Suprapubic skin (tissue), 4 donors: ENCODE results near the gene MBL2. TPM values are rescaled to one million over a fixed set of nuclear protein-coding genes. Genes with fewer than 3 reads are reported as not detected.

Source experiments
- DNase-seq, 2 donors: peaks; one replicate each; pipeline ENCODE4 v3.0.0-alpha.2; 2019; ENCODE audit warnings: low spot score in 2 of 2
- H3K27ac ChIP-seq: fragments of 200-600 bp; sonication (generic); one replicate; pipeline ENCODE4 v1.5.1; 2019
- H3K27me3 ChIP-seq: fragments of 200-600 bp; sonication (generic); one replicate; pipeline ENCODE4 v1.5.1; 2019
- H3K36me3 ChIP-seq: fragments of 200-600 bp; sonication (generic); one replicate; pipeline ENCODE4 v1.5.1; 2019
- H3K4me1 ChIP-seq: fragments of 200-600 bp; sonication (generic); one replicate; pipeline ENCODE4 v1.5.1; 2019
- H3K4me3 ChIP-seq: fragments of 200-600 bp; sonication (generic); one replicate; pipeline ENCODE4 v1.5.1; 2019; ENCODE audit warnings: mild to moderate bottlenecking
- H3K9me3 ChIP-seq: fragments of 200-600 bp; sonication (generic); one replicate; pipeline ENCODE4 v1.5.1; 2019
- CTCF ChIP-seq, 2 donors: fragments of 200-600 bp in 1 of 2; fragments of 450-650 bp in 1 of 2; sonication (generic) in 1 of 2; IDR thresholded peaks; one replicate each; pipeline ENCODE4 v1.5.1; 2016 to 2019; ENCODE audit warnings: antibody characterized with exemption in 2 of 2, mild to moderate bottlenecking in 1 of 2, moderate library complexity in 1 of 2
- EP300 ChIP-seq: sonication (generic); formaldehyde crosslinking; IDR thresholded peaks from one replicate; pipeline ENCODE4 v1.6.1; 2017; ENCODE audit warnings: antibody characterized with exemption
- POLR2A ChIP-seq, 2 donors: fragments of 450-650 bp; IDR thresholded peaks; one replicate each; pipeline ENCODE4 v1.6.1; 2017; ENCODE audit warnings: antibody characterized with exemption in 2 of 2, mild to moderate bottlenecking in 2 of 2, moderate library complexity in 2 of 2
- POLR2AphosphoS5 ChIP-seq, 3 donors: sonication (generic); formaldehyde crosslinking; IDR thresholded peaks; one replicate each; pipeline ENCODE4 v1.6.1; 2017; ENCODE audit warnings: antibody characterized with exemption in 3 of 3
- WGBS: methylation state at CpG from one replicate; pipeline ENCODE4 v1.1.5; 2018; 5-methylcytosine and 5-hydroxymethylcytosine counted together
- total RNA-seq, 4 donors: library from RNA; depleted of rRNA; stranded (reverse); fragments of >200 nt; gene quantifications; one replicate each; pipeline ENCODE4 v1.1.0, GENCODE V29; 2016

MBL2 gene
- total RNA-seq, 4 donors from 2014 or later = not detected

- Histone ChIP-seq H3K4me3 (no peak overlapping the region), H3K27ac (no peak overlapping the region), H3K9me3 (no peaks in the 10 kb centered on the region), H3K4me1 (no peaks in the 10 kb centered on the region), H3K36me3 (no peaks in the 10 kb centered on the region), H3K27me3 (no peaks in the 10 kb centered on the region)
- no peak for TF ChIP-seq POLR2A (IDR thresholded peaks at IDR 0.05)
- no peak for TF ChIP-seq CTCF (IDR thresholded peaks at IDR 0.05)
- 97% methylated on average over 4 of the region's 4 CpGs for WGBS
- DNase-seq = no peak
Observed at GRCh38 chr10:52756295-52756694, 16.3 kb downstream of the MBL2 start.

- H3K36me3 ChIP-seq = no peaks in the 10 kb centered on the region
- H3K4me3 ChIP-seq = no peak overlapping the region
- TF ChIP-seq POLR2A (IDR thresholded peaks at IDR 0.05) (no peak), POLR2AphosphoS5 (IDR thresholded peaks at IDR 0.05) (no peak), CTCF (IDR thresholded peaks at IDR 0.05) (no peak), EP300 (no peak)
- no peak for DNase-seq
- H3K27me3 ChIP-seq = no peaks in the 10 kb centered on the region
- no peaks in the 10 kb centered on the region for H3K9me3 ChIP-seq
- H3K4me1 ChIP-seq = no peaks in the 10 kb centered on the region
- 75% methylated on average over 5 of the region's 5 CpGs for WGBS
- H3K27ac ChIP-seq = no peak overlapping the region
Observed at GRCh38 chr10:52755297-52756062, 17.1 kb downstream of the MBL2 start.

GRCh38 chr10:52752801-52753445, 19.7 kb downstream of the MBL2 start:
- Histone ChIP-seq H3K36me3 (no peaks in the 10 kb centered on the region), H3K27me3 (no peaks in the 10 kb centered on the region), H3K9me3 (no peaks in the 10 kb centered on the region), H3K4me1 (no peaks in the 10 kb centered on the region), H3K27ac (no peak overlapping the region), H3K4me3 (no peak overlapping the region)
- DNase-seq = no peak
- WGBS = 87% methylated on average over 3 of the region's 3 CpGs
- TF ChIP-seq CTCF (IDR thresholded peaks at IDR 0.05) = no peak
- no peak for TF ChIP-seq EP300
- no peak for TF ChIP-seq POLR2AphosphoS5 (IDR thresholded peaks at IDR 0.05)
- no peak for TF ChIP-seq POLR2A (IDR thresholded peaks at IDR 0.05)

GRCh38 chr10:52752261-52752660, 20.3 kb downstream of the MBL2 start:
- 94% methylated on average over 1 of the region's 1 CpG for WGBS
- TF ChIP-seq POLR2A (IDR thresholded peaks at IDR 0.05) (no peak), EP300 (no peak), CTCF (IDR thresholded peaks at IDR 0.05) (no peak), POLR2AphosphoS5 (IDR thresholded peaks at IDR 0.05) (no peak)
- no peak for DNase-seq
- no peak overlapping the region for H3K4me3 ChIP-seq
- H3K27ac ChIP-seq = no peak overlapping the region
- H3K9me3 ChIP-seq = no peaks in the 10 kb centered on the region
- H3K4me1 ChIP-seq = no peaks in the 10 kb centered on the region
- no peaks in the 10 kb centered on the region for H3K27me3 ChIP-seq
- H3K36me3 ChIP-seq = no peaks in the 10 kb centered on the region

- Histone ChIP-seq H3K4me3 (no peak overlapping the region), H3K4me1 (no peaks in the 10 kb centered on the region), H3K27me3 (no peaks in the 10 kb centered on the region), H3K27ac (no peak overlapping the region), H3K36me3 (no peaks in the 10 kb centered on the region), H3K9me3 (no peaks in the 10 kb centered on the region)
- TF ChIP-seq POLR2AphosphoS5 (IDR thresholded peaks at IDR 0.05) (no peak), CTCF (IDR thresholded peaks at IDR 0.05) (no peak), POLR2A (IDR thresholded peaks at IDR 0.05) (no peak), EP300 (no peak)
- no peak for DNase-seq
- WGBS = 95% methylated on average over 2 of the region's 2 CpGs
Observed at GRCh38 chr10:52751337-52751736, 21.2 kb downstream of the MBL2 start.
